Fibroblast of lung (primary cell): ENCODE results near the gene PIP5K1C.

Source experiments
- EZH2 ChIP-seq: IDR thresholded peaks from 2 replicates; pipeline ENCODE4 v1.5.1; 2012; ENCODE audit warnings: low read length, control low read depth, mild to moderate bottlenecking; ENCODE audit errors: missing control alignments
- TF ChIP-seq, protein P1 (sequence below), 2 donors: IDR thresholded peaks in 1 of 2; conservative IDR thresholded peaks in 1 of 2; 1 replicate in 1 of 2; 2 replicates in 1 of 2; pipeline ENCODE4 v1.5.1; 2011 to 2012; ENCODE audit warnings: low read length in 2 of 2, control low read depth in 1 of 2, inconsistent platforms in 1 of 2, low read depth in 1 of 2, mild to moderate bottlenecking in 1 of 2

DNA sequence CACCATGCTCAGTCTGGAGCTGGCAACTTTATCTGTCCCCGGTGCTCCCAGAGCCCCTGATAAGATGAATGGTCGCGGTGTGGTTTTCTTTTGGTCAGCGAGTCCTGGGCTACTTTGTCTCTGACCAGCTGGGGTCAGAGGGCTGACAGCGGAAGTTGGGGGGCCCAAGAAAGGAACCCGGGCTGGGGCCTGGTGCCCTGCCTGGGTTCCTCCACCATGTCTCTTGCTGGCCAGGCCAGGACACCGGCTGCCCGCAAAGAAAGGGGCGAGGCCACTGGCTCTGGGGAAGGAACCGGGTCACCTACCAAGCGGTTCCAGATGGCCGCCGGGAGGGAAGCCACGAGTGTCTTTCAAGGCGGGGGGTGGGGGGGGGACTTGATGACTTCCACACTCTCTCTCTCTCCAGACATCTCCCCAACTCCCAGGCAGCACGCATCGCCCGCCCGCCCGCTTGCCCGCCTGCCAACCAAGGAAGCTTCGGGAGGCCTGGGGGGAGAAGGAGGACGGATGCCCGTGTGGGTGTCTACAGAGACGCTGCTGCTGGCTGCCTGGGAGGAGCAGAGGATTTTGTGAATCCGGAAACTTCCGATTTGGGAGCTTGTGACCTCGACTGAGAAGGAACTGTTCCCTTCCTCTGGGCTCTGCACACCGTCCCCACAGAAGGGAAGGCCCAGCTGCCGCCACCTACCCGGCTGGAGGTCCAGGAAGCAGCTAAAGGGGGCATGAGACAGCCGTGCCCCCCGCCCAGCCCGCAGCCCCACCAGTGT lies 1.1 kb downstream of the PIP5K1C start:
- TF ChIP-seq, protein P1, sequence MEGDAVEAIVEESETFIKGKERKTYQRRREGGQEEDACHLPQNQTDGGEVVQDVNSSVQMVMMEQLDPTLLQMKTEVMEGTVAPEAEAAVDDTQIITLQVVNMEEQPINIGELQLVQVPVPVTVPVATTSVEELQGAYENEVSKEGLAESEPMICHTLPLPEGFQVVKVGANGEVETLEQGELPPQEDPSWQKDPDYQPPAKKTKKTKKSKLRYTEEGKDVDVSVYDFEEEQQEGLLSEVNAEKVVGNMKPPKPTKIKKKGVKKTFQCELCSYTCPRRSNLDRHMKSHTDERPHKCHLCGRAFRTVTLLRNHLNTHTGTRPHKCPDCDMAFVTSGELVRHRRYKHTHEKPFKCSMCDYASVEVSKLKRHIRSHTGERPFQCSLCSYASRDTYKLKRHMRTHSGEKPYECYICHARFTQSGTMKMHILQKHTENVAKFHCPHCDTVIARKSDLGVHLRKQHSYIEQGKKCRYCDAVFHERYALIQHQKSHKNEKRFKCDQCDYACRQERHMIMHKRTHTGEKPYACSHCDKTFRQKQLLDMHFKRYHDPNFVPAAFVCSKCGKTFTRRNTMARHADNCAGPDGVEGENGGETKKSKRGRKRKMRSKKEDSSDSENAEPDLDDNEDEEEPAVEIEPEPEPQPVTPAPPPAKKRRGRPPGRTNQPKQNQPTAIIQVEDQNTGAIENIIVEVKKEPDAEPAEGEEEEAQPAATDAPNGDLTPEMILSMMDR (conservative IDR thresholded peaks at IDR 0.05 in 1 of 2, IDR thresholded peaks at IDR 0.05 in 1 of 2; ENCODE audit: low read depth in 1 of 2, low read length in 2 of 2), result no peak
- TF ChIP-seq EZH2, result no peak
